H1 (cell line): ENCODE data around the gene ZCCHC17. TPM values are rescaled to one million over a fixed set of nuclear protein-coding genes. Genes with fewer than 3 reads are reported as not detected.

Source experiments
- CHD2 ChIP-seq: IDR thresholded peaks from 2 replicates; pipeline ENCODE4 v1.6.1; 2012; ENCODE audit warnings: low read length, improper control_type of control experiment
- SIX5 ChIP-seq: IDR thresholded peaks from 2 replicates; pipeline ENCODE4 v1.6.1; 2011; ENCODE audit warnings: mild to moderate bottlenecking, low read depth, low read length
- polyA plus RNA-seq, 7 experiments: library from polyadenylated mRNA; depleted of rRNA in 3 of 7; stranded (reverse) in 5 of 7; unstranded in 2 of 7; fragments of >200 nt in 5 of 7; fragments of 200-250 nt in 2 of 7; gene quantifications; 1 replicate in 5 of 7; 2 replicates in 1 of 7; 4 replicates in 1 of 7; pipeline versions ENCODE4 v1.2.1 to v1.2.3, GENCODE V29; 2011 to 2013; ENCODE audit warnings: missing spikeins in 2 of 7, mixed read lengths in 2 of 7
- total RNA-seq: library from RNA; stranded (reverse); fragmentation: NEBNext Ultra II Directional; extraction: Animal tissue kit (Norgen Biotek cat#: 25700); gene quantifications from 2 replicates; pipeline ENCODE4 v1.2.1, GENCODE V29; 2021
- TF ChIP-seq, protein P1 (sequence below): fragments of 300-600 bp; sonication (generic); IDR thresholded peaks from 2 replicates; pipeline ENCODE4 v1.7.1; 2012; ENCODE audit warnings: low read length, moderate library complexity, mild to moderate bottlenecking, inconsistent platforms; ENCODE audit not compliant: insufficient replicate concordance

The ZCCHC17 gene
- total and polyA plus RNA-seq, 2 of the 8 experiments (the other 6 are each of a cell fraction or from before 2014, with no cell fraction given): 51.6 to 59.3 TPM

DNA sequence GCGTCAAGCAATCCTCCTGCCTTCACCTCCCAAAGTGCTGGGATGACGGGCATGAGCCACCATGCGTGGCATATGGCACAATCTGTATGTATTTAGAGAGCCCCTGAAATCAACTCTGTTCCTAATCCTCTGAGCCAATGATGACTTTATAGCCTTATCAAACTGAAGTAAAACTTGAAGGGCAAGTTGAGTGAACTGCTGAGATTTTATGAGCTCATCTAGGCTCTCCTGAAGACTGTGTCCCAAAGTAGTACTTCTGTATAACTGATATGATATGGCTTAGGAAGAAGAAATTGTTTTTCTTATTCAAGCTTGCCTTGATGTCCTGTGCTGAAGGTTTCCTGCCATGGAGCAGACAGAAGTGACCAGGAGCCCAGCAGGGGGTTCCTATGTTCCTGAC, 33.4 kb upstream of the ZCCHC17 start (continued):
- TF ChIP-seq, protein P1, sequence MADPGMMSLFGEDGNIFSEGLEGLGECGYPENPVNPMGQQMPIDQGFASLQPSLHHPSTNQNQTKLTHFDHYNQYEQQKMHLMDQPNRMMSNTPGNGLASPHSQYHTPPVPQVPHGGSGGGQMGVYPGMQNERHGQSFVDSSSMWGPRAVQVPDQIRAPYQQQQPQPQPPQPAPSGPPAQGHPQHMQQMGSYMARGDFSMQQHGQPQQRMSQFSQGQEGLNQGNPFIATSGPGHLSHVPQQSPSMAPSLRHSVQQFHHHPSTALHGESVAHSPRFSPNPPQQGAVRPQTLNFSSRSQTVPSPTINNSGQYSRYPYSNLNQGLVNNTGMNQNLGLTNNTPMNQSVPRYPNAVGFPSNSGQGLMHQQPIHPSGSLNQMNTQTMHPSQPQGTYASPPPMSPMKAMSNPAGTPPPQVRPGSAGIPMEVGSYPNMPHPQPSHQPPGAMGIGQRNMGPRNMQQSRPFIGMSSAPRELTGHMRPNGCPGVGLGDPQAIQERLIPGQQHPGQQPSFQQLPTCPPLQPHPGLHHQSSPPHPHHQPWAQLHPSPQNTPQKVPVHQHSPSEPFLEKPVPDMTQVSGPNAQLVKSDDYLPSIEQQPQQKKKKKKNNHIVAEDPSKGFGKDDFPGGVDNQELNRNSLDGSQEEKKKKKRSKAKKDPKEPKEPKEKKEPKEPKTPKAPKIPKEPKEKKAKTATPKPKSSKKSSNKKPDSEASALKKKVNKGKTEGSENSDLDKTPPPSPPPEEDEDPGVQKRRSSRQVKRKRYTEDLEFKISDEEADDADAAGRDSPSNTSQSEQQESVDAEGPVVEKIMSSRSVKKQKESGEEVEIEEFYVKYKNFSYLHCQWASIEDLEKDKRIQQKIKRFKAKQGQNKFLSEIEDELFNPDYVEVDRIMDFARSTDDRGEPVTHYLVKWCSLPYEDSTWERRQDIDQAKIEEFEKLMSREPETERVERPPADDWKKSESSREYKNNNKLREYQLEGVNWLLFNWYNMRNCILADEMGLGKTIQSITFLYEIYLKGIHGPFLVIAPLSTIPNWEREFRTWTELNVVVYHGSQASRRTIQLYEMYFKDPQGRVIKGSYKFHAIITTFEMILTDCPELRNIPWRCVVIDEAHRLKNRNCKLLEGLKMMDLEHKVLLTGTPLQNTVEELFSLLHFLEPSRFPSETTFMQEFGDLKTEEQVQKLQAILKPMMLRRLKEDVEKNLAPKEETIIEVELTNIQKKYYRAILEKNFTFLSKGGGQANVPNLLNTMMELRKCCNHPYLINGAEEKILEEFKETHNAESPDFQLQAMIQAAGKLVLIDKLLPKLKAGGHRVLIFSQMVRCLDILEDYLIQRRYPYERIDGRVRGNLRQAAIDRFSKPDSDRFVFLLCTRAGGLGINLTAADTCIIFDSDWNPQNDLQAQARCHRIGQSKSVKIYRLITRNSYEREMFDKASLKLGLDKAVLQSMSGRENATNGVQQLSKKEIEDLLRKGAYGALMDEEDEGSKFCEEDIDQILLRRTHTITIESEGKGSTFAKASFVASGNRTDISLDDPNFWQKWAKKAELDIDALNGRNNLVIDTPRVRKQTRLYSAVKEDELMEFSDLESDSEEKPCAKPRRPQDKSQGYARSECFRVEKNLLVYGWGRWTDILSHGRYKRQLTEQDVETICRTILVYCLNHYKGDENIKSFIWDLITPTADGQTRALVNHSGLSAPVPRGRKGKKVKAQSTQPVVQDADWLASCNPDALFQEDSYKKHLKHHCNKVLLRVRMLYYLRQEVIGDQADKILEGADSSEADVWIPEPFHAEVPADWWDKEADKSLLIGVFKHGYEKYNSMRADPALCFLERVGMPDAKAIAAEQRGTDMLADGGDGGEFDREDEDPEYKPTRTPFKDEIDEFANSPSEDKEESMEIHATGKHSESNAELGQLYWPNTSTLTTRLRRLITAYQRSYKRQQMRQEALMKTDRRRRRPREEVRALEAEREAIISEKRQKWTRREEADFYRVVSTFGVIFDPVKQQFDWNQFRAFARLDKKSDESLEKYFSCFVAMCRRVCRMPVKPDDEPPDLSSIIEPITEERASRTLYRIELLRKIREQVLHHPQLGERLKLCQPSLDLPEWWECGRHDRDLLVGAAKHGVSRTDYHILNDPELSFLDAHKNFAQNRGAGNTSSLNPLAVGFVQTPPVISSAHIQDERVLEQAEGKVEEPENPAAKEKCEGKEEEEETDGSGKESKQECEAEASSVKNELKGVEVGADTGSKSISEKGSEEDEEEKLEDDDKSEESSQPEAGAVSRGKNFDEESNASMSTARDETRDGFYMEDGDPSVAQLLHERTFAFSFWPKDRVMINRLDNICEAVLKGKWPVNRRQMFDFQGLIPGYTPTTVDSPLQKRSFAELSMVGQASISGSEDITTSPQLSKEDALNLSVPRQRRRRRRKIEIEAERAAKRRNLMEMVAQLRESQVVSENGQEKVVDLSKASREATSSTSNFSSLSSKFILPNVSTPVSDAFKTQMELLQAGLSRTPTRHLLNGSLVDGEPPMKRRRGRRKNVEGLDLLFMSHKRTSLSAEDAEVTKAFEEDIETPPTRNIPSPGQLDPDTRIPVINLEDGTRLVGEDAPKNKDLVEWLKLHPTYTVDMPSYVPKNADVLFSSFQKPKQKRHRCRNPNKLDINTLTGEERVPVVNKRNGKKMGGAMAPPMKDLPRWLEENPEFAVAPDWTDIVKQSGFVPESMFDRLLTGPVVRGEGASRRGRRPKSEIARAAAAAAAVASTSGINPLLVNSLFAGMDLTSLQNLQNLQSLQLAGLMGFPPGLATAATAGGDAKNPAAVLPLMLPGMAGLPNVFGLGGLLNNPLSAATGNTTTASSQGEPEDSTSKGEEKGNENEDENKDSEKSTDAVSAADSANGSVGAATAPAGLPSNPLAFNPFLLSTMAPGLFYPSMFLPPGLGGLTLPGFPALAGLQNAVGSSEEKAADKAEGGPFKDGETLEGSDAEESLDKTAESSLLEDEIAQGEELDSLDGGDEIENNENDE: no peak
- TF ChIP-seq CHD2: no peak
- no peak for TF ChIP-seq SIX5
- TF ChIP-seq, all 59 proteins: peak for 0
